Superior temporal gyrus (tissue), 1 donor: Measurements from ENCODE around the gene UBE2E3.

Experiments
- DNase-seq: peaks from one replicate; pipeline ENCODE4 v3.0.0-alpha.2; 2016; ENCODE audit errors: extremely low spot score

UBE2E3 gene

DNA sequence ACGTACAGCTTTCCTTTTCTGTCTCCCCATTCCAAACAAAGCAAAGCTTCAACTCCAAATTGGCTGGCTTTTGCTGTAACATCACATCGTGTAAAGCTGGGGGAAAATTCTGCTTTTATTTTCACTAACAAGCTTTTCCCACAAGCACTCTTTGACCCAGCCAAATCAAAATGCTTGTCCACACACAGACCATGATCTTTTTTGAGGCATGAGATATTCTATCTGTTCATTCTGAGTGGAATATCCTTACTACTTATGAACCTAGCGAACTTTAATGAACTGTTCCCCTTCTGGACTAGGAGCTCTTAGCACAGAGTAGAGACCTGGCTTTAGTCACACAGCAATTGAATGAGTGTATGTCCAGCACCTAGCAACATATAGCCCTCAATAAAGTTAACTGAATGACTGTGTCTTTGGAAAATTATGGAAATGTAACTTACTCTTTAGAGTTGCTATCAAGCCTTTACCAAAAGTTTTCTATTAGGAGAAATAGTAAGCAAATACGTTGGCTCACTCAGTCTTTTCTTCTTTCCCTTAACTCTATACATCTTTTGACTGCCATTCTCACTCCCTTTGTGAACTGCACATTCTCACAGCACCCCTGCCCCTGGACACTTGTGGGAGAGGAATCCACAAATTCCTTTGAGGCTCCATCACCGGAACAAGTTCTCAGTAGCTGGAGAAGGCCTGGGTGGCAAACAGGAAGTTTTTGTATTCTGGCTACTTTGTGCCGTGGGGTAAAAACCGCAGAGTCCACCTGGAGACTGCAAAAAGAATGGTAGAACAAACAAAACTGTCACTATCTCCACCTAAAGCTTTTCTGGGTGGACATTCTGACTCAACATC lies 1.3 kb upstream of the UBE2E3 start:
- peak; percentile 48 for DNase-seq

DNA sequence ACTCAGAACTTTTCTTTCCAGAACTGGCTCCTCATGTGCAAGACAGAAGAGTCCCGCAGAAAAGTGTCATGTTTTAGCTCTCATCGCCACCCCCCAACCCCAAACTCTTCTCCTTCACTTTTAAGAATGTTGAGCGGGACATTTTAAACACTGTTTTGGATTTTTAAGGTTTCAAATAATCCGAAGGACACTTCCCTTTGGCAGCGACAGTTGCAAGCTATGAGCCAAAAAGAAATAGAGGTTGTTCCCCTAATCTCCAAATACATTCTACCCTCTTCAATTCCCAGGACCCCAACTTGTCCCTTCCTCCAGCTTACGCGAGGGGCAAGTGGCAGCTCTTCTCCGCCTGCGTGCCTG lies 678 bp upstream of the UBE2E3 start:
- peak; percentile 61 for DNase-seq

- DNase-seq, result peak; percentile 81
These were observed 822 bp downstream of the UBE2E3 start for GRCh38 chr2:180980943-180981911.

DNA sequence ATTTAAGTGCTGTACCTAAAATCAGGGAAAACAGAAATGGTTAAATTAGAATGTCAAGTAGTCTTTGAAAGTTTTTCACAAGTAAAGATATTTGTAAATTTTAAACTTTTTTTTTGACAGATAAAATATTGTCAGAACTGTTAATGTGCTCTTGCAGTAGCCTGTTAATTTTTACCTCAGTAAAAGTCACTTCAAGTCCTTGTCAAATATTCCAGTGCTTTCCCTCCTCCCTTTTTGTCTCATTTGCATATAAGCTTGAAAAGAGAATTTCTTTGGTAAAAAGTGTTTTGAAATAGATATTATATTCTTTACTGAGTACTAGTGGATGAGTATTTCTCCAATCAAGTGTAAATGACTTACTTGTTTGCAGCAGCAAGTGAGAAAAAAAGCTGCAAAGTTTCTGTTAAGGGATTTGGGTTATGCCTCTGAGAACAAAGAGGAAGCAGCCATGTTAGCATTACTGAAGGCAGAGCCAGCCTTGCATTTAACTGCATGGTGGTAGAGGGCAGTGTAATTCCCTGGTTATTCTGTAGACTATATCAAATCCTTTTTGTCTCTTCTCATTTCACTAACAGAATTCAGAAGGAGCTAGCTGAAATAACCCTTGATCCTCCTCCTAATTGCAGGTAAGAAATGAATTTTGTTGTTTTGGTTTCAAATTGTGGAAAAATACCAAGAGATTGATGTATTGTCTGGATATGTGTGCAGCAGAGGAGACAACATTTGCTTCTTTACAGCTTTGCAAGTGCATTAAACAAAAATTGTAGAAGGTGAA lies 3.2 kb downstream of the UBE2E3 start:
- peak; percentile 92 for DNase-seq

GRCh38 chr2:180985771-180986395 lies 5.5 kb downstream of the UBE2E3 start:
- DNase-seq, result no peak

- DNase-seq, result no peak
These were observed 6.7 kb downstream of the UBE2E3 start for GRCh38 chr2:180987146-180987545.

- DNase-seq, result no peak
These were observed 9.9 kb downstream of the UBE2E3 start for GRCh38 chr2:180990337-180990736.

GRCh38 chr2:180990794-180991193 lies 10.4 kb downstream of the UBE2E3 start:
- DNase-seq, result no peak

DNA sequence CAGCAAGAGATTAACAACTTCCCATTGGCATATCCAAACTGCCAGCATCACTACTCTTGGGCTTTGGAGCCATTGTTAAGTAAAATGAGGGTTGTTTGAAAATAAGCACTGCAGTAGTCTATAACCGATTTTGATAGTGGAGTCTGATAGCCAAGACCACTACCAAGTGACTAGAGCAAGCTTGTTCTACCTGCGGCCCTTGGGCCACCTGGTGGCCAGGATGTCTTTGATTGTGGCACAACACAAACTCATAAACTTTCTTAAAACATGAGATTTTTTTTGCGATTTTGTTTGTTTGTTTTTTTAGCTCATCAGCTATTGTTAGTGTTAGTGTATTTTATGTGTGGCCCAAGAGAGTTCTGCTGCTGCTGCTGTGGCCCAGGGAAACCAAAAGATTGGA lies 11.0 kb downstream of the UBE2E3 start:
- DNase-seq, result no peak

- no peak for DNase-seq
These were observed 11.4 kb downstream of the UBE2E3 start for GRCh38 chr2:180991820-180992219.

DNA sequence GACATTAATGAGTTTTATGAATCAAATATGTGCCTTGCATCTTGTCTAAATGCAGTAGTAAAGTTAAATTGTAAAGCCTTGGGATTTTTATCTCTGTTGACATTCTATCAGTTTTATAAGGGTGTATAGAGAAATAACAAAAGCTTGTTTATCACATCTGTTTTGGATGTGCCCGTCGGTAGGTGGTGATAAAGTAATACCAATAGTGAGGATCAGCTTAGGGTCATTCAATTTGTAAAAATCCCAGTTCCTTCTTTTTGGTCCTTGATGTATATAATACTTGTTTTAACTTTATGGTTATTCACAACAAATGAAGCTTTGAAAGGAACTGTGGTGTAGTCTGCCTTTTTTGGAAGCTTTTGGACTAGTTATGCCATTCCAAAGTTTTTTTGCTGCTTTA lies 12.6 kb downstream of the UBE2E3 start:
- no peak for DNase-seq

DNA sequence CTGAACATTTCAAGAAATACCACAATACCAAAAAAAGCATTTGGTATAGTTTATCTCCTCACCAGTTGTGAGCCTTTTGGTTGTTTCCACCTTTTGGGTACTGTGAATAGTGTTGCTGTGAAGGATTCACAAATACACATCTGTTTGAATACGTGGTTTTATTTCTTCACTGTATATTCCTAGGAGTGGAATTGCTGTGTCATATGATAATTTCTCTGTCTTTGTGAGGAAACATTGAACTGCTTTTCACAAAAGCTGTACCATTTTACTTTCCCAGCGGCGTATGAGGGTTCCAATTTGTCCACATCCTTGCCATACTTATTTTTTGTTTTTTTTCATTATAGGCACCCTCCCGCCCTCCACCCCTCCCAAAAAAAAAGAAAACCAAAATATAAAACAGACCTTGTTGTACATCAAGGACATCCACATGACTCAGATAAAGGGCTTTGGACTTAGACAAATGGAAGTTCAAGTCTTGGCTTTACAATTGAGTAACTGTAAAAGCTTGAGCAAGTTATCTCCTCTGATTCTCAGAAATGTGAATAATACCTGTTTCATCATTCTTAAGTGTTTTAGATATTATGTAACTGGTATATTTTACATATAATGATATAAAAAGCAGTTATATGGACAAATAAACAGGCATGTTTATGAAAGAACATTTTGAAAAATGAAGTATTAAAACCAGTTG lies 19.0 kb downstream of the UBE2E3 start:
- no peak for DNase-seq

DNA sequence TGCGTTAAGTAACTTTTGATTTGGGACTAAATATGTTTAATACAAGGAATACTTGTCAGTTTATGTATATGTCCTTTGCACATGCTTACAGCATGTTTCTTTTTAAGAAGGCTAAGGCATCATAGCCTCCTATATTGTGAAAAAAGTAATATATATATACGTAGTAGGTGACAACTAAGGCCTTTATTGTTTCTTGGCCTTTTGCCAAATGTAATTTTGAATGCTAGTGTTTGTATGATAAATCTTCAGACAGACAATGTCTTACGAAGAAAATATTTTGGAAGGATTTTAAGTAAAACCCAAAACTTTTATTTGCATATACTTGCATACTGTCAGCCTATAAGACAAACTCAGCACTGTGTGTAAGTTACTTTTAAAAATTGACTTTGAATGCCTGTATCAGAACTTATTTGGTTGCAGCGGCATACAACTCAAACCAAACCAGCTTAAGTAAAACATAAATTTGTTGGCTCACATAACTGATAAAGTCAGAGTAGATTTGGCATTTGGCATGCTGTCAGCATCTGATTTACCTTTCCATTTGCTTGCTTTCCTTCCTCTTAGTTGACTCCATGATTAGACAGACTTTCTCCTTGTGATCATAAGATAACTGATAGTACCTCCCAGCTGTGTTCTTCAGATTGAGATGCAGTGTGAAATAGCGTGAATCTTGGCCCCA lies 24.4 kb downstream of the UBE2E3 start:
- no peak for DNase-seq

DNA sequence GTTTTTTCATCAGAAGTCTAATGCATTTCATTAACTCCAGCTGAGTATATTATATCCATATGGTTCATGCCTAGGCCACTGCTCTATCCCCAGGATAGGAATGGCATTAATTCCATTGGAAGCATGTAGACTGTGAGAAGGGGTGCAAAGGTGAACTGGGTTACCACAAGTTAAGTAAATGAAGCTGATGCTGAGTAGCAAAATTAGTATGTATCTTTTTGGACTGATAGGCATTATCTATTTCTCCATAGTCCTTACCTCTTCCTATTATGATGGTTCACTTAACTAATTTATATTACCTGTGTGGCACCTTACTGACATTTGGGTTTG lies 24.9 kb downstream of the UBE2E3 start:
- no peak for DNase-seq

DNA sequence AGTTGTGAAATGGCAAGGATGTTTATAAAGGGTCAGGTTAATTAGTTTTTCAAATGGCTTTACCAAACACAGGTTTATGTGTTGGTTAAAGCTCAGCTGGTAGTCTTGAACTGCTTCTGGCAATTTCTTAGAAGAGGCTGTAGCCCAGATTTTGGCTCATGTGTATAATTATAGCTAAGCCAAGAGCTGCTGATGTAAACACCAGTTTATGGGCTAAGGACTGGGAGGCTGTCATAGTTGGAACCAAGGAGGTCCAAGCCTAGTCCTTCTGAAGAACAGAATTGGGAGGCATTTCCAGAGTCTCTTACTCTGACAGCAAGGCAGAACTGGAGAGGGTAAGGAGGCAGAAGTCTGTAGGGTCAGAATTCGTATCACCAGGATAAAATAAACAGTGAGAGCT lies 25.4 kb downstream of the UBE2E3 start:
- no peak for DNase-seq

DNA sequence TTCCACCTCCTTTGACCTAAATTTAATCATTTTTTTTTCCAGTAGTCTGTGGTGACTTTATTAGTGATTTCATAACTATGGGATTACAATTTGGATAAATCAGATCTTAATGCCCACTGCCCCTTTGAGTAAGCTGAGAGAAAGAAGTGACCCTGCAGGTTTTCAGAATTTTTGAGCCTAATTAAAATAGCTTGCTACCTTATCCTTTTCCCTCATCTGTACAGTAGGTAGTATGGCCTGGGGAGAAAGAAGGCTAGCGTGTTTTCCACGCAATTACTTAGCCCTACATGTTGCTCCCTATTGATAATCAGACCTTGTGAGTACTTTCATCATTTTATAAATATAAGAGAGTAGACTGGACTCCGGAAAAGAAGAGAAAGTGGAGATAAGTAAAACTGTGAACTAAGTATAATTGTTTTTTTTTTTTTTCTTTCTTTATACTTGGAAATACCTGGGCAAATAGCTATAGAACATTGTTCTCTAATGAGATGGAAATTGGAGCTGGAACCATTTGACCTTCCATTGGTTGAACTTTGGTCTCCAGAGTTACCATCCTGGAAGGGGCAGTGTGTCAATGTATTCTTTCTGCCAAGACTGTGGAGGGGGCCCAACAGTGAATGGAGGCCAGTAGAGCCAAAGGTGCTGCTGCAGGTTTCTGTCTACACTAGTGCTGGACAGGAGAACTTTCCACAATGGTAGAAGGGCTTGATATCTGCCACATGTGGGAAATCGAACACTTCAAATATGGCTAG lies 26.9 kb downstream of the UBE2E3 start:
- DNase-seq, result no peak

GRCh38 chr2:181008407-181008806 lies 28.0 kb downstream of the UBE2E3 start:
- DNase-seq, result no peak

GRCh38 chr2:181021199-181021789 lies 40.9 kb downstream of the UBE2E3 start:
- no peak for DNase-seq

DNA sequence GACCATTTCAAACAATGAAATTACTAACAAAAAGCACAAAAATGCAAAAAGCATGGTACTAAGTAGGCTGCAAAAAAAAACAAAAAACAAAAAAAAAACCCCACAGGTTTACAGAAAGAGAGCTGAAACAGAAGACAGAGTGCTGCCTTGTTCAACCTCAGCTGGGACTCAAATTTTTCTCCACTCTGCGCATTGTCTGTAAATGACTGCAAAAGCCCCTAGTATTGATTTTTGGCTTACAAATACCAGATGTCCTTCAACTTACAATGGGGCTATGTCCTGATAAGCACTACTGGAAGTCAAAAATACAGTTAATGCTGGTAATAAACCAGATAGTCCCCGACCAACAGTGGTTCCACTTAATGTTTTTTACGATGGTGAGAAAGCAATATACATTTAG lies 42.2 kb downstream of the UBE2E3 start:
- DNase-seq, result no peak
